Embryonic facial prominence (tissue), 1 donor: ENCODE data around the gene ATG4A.

Experiments used
- DNase-seq: peaks from one replicate; pipeline ENCODE4 v3.0.0-alpha.2; 2016; ENCODE audit errors: extremely low spot score

ATG4A gene

GRCh38 chrX:108168961-108169740, 77.6 kb downstream of the ATG4A start:
- no peak for DNase-seq

- DNase-seq: no peak
Measured at GRCh38 chrX:108169768-108170167, 78.2 kb downstream of the ATG4A start.

DNA sequence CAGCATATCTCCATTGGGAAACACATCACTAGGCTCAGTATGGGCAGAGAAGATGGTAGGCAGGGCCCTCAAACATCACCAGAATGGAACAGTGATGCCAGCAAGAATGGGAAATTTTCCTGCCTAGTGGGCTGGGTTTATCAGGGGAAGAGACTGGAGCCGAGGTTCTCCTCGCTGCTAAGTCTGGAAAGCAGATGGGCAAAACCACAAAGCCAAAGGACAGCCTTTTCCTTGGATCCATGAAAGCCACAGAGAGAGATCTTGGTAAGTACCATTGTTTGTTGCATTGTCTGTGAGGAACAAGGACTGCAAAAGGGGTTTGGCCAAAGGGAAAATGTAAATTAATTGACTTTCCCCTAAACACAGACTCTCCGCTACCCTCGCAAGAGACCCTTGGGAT, 80.1 kb downstream of the ATG4A start:
- DNase-seq: no peak

GRCh38 chrX:108173874-108174273, 82.3 kb downstream of the ATG4A start:
- DNase-seq: no peak

- DNase-seq: no peak
Measured at GRCh38 chrX:108177351-108178142, 86.0 kb downstream of the ATG4A start.

- no peak for DNase-seq
Measured at GRCh38 chrX:108178143-108178498, 86.5 kb downstream of the ATG4A start.

DNA sequence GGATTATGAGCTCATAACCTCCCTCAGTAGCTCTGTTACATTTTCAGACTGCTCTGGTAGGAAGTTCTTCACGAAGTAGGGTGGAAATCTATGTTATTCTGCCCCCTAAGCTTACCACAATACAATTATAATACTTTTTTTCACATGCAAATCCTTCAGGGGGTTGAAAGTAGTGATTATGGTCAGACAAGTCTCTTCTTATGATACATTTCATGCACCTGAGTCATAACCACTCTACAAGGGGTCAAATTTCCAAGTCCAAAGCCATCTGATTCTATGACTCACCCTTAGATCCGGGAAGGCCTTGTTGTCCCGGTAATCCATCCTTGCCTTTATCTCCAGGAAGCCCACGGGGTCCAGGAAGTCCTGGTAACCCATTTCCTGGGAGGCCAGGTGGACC, 95.2 kb downstream of the ATG4A start:
- DNase-seq: no peak

DNA sequence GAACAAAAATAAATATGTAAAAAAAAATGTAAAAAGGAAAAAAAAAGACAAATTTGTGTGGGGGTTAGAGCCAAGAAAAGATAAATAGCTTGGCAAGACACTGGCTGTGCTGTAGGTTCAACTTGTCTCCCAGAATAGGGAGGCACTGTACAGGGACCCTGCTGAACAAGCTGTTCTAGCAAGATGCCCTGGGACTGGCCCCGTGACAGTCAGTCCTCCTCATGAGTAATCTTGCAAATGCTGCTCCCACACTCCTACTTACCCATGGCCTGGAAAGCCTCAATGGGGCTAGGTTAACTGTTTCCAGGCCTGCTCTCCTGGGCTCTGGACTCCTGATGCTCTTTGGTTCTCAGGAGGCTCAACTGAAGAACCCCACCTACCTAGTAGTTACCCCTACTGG, 106.8 kb downstream of the ATG4A start:
- no peak for DNase-seq

GRCh38 chrX:108199041-108199440, 107.5 kb downstream of the ATG4A start:
- DNase-seq: no peak

GRCh38 chrX:108199691-108200090, 108.1 kb downstream of the ATG4A start:
- no peak for DNase-seq

DNA sequence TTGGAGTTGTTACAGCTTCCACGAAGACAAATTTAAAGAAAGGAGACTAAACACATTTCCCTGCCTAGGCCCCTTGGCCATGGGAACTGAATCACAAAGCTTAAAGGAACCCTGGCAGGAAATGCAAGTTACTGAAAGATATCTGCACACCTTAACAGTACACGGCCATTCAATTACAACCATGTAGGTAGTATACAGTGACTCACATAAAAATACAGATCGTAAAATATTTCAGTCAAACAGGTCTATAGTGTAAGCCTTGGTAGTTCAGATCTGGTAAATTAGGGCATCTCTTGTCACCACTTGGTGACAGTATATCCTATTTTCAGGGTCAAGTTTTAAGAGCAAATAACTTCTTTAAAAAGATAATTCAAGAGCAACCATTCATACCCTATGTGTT, 112.0 kb downstream of the ATG4A start:
- no peak for DNase-seq
